SK-N-SH (cell line): ENCODE data around the gene DEXI. TPM values are rescaled to one million over a fixed set of nuclear protein-coding genes. Genes with fewer than 3 reads are reported as not detected.

Experiments
- CTCF ChIA-PET: fragments of 300-600, 350-600 bp; formaldehyde crosslinking; extraction: SDS; loops from one replicate; lab custom pipeline; 2021; lab: Yijun Ruan, JAX
- POLR2A ChIA-PET: fragments of 350-600 bp; sonication (Branson Sonifier 250); formaldehyde crosslinking; extraction: SDS; loops from one replicate; lab custom pipeline; 2020; ENCODE audit warnings: antibody characterized with exemption, inconsistent platforms; lab: Yijun Ruan, JAX
- DNase-seq: peaks from one replicate; pipeline ENCODE4 v3.0.0; 2012
- H2AFZ ChIP-seq: fragments of 200-600 bp; sonication (generic); 2 replicates; pipeline ENCODE4 v1.8.1; 2016; ENCODE audit warnings: antibody characterized with exemption, mild to moderate bottlenecking, low read depth
- H3F3A ChIP-seq: fragments of 200-600 bp; sonication (generic); replicated peaks from 2 replicates; pipeline ENCODE3; 2016; ENCODE audit warnings: antibody characterized with exemption, mild to moderate bottlenecking; ENCODE audit not compliant: insufficient read depth
- H3K27ac ChIP-seq, 2 experiments: fragments of 200-500 bp in 1 of 2; fragments of 200-600 bp in 1 of 2; sonication (Bioruptor generic) in 1 of 2; sonication (generic), shearing (Covaris generic) in 1 of 2; 2 replicates each; pipeline versions ENCODE4 v1.5.1 to v1.6.1; 2014 to 2016; ENCODE audit warnings: low read depth in 2 of 2, inconsistent platforms in 1 of 2, low read length in 1 of 2, mild to moderate bottlenecking in 1 of 2, mixed read lengths in 1 of 2
- H3K27me3 ChIP-seq: fragments of 200-600 bp; sonication (generic), shearing (Covaris generic); 2 replicates; pipeline ENCODE4 v1.6.1; 2016; ENCODE audit warnings: mixed run types; ENCODE audit not compliant: insufficient read depth
- H3K36me3 ChIP-seq, 2 experiments: fragments of 200-500 bp in 1 of 2; fragments of 200-600 bp in 1 of 2; sonication (Bioruptor generic) in 1 of 2; sonication (generic) in 1 of 2; replicated peaks in 1 of 2; 2 replicates each; pipeline versions ENCODE3 to v1.5.1; 2014 to 2016; ENCODE audit warnings: low read length in 1 of 2, mild to moderate bottlenecking in 1 of 2; ENCODE audit not compliant: insufficient read depth in 2 of 2, control insufficient read depth in 1 of 2
- H3K4me1 ChIP-seq, 2 experiments: fragments of 200-500 bp in 1 of 2; fragments of 200-600 bp in 1 of 2; sonication (Bioruptor generic) in 1 of 2; sonication (generic), shearing (Covaris generic) in 1 of 2; 2 replicates each; pipeline versions ENCODE4 v1.5.1 to v1.6.1; 2014 to 2016; ENCODE audit warnings: low read depth in 1 of 2, low read length in 1 of 2, mixed run types in 1 of 2; ENCODE audit not compliant: insufficient read depth in 2 of 2, control insufficient read depth in 1 of 2
- H3K4me2 ChIP-seq: fragments of 200-600 bp; sonication (generic), shearing (Covaris generic); 2 replicates; pipeline ENCODE4 v1.6.1; 2017; ENCODE audit warnings: mixed run types
- H3K4me3 ChIP-seq, 2 experiments: fragments of 200-500 bp in 1 of 2; fragments of 200-600 bp in 1 of 2; sonication (Bioruptor generic) in 1 of 2; sonication (generic), shearing (Covaris generic) in 1 of 2; 2 replicates each; pipeline versions ENCODE4 v1.5.1 to v1.8.1; 2014 to 2016; ENCODE audit warnings: low read depth in 2 of 2, inconsistent platforms in 1 of 2, low read length in 1 of 2, mild to moderate bottlenecking in 1 of 2, mixed read lengths in 1 of 2, moderate library complexity in 1 of 2
- H3K79me2 ChIP-seq: fragments of 200-600 bp; sonication (generic); 2 replicates; pipeline ENCODE4 v1.8.1; 2017; ENCODE audit warnings: mild to moderate bottlenecking; ENCODE audit not compliant: insufficient read depth
- H3K9ac ChIP-seq: fragments of 200-600 bp; sonication (generic); 2 replicates; pipeline ENCODE4 v1.6.1; 2017; ENCODE audit warnings: mixed run types
- H3K9me2 ChIP-seq: fragments of 200-600 bp; sonication (generic); 2 replicates; pipeline ENCODE4 v1.6.1; 2017; ENCODE audit warnings: mixed run types
- H3K9me3 ChIP-seq: fragments of 200-600 bp; sonication (generic); 2 replicates; pipeline ENCODE4 v1.6.1; 2017; ENCODE audit warnings: mixed run types, mild to moderate bottlenecking, moderate library complexity
- H4K20me1 ChIP-seq: fragments of 200-600 bp; sonication (generic); 2 replicates; pipeline ENCODE4 v1.6.1; 2017; ENCODE audit warnings: mild to moderate bottlenecking, mixed run types; ENCODE audit not compliant: insufficient read depth
- CHD2 ChIP-seq: fragments of 150-350 bp; IDR thresholded peaks from 2 replicates; pipeline ENCODE4 v1.6.1; 2018; ENCODE audit warnings: low read length; ENCODE audit not compliant: partially characterized antibody
- CTCF ChIP-seq: fragments of 200-600 bp; sonication (generic); IDR thresholded peaks from 2 replicates; pipeline ENCODE4 v1.6.1; 2017; ENCODE audit warnings: antibody characterized with exemption, mild to moderate bottlenecking, moderate library complexity
- GATA2 ChIP-seq: sonication (generic); formaldehyde crosslinking; IDR thresholded peaks from 2 replicates; pipeline ENCODE4 v1.5.0; 2020; ENCODE audit warnings: mild to moderate bottlenecking, missing genetic modification reagents
- IRF3 ChIP-seq: fragments of 150-350 bp; IDR thresholded peaks from 2 replicates; pipeline ENCODE4 v1.6.1; 2016; ENCODE audit warnings: mild to moderate bottlenecking, low read depth, low read length
- MEF2A ChIP-seq: IDR thresholded peaks from 2 replicates; pipeline ENCODE4 v1.4.0; 2012; ENCODE audit warnings: low read depth, borderline replicate concordance
- NRF1 ChIP-seq: IDR thresholded peaks from 2 replicates; pipeline ENCODE4 v1.6.1; 2012; ENCODE audit warnings: low read depth, mild to moderate bottlenecking, low read length
- PBX3 ChIP-seq: IDR thresholded peaks from 2 replicates; pipeline ENCODE4; 2012
- RCOR1 ChIP-seq: fragments of 150-350 bp; IDR thresholded peaks from 2 replicates; pipeline ENCODE4 v1.6.1; 2017; ENCODE audit warnings: antibody characterized with exemption, low read length
- REST ChIP-seq: IDR thresholded peaks from 2 replicates; pipeline ENCODE4 v1.6.1; 2012; ENCODE audit warnings: mild to moderate bottlenecking, low read depth, low read length, moderate library complexity
- RFX5 ChIP-seq: IDR thresholded peaks from 2 replicates; pipeline ENCODE4 v1.6.1; 2012; ENCODE audit warnings: mild to moderate bottlenecking, improper control_type of control experiment, low read length
- SMC3 ChIP-seq: IDR thresholded peaks from 2 replicates; pipeline ENCODE4 v1.6.1; 2012; ENCODE audit warnings: low read depth, low read length, improper control_type of control experiment
- TCF12 ChIP-seq: IDR thresholded peaks from 2 replicates; pipeline ENCODE4 v1.4.0; 2012
- USF2 ChIP-seq: fragments of 150-350 bp; IDR thresholded peaks from 2 replicates; pipeline ENCODE4 v1.6.1; 2017; ENCODE audit warnings: antibody characterized with exemption, low read length, low read depth, borderline replicate concordance
- WGBS: methylation state at CpG from one replicate; pipeline ENCODE4 v1.1.6; 2017; ENCODE audit warnings: low lambda C conversion rate; 5-methylcytosine and 5-hydroxymethylcytosine counted together
- polyA plus RNA-seq, 3 experiments: library from polyadenylated mRNA; depleted of rRNA; stranded (reverse); fragments of >200 nt; gene quantifications; 2 replicates each; pipeline ENCODE4 v1.2.3, GENCODE V29; 2012

Gene DEXI
- polyA plus RNA-seq, 1 of the 3 experiments (the other 2 are of a cell fraction) = 55.5 TPM

- Histone ChIP-seq H3K9ac (no peak overlapping the region), H3K36me3 (peaks cover 22 to 38% of the 10 kb centered on the region in 2 experiments), H3K79me2 (no peaks in the 10 kb centered on the region), H3F3A (no peaks in the 10 kb centered on the region), H3K4me3 (no peak overlapping the region), H3K4me2 (no peak overlapping the region), H3K9me3 (no peaks in the 10 kb centered on the region), H4K20me1 (no peaks in the 10 kb centered on the region), H2AFZ (no peak overlapping the region), H3K27ac (no peak overlapping the region), H3K4me1 (no peaks in the 10 kb centered on the region), H3K9me2 (no peaks in the 10 kb centered on the region), H3K27me3 (no peaks in the 10 kb centered on the region)
- TF ChIP-seq USF2 (no peak), CTCF (peak; percentile 14; the same call in 1 of the 2 replicates), CHD2 (no peak)
- POLR2A ChIA-PET = no interaction called here
- CTCF ChIA-PET = interaction anchor here (0.7 to 4.5 kb wide), 12 partner anchors 11 to 273 kb away, joined by 3 to 30 read pairs (median 3); partner anchors contain the start of gene SOCS1
- DNase-seq = no peak
- 97% methylated on average over 8 of the region's 8 CpGs for WGBS
Measured at GRCh38 chr16:10983159-10983558, 40.9 kb upstream of the DEXI start.

GRCh38 chr16:10982465-10983150 lies 40.3 kb upstream of the DEXI start:
- Histone ChIP-seq H3K27ac (no peak overlapping the region), H2AFZ (no peak overlapping the region), H3K9ac (no peak overlapping the region), H3K4me2 (no peak overlapping the region), H3K9me3 (no peaks in the 10 kb centered on the region), H3F3A (no peaks in the 10 kb centered on the region), H3K4me1 (no peaks in the 10 kb centered on the region; a peak in 1 of 4 replicates), H3K27me3 (no peaks in the 10 kb centered on the region), H3K4me3 (no peak overlapping the region), H3K9me2 (no peaks in the 10 kb centered on the region), H3K36me3 (peaks cover 22 to 41% of the 10 kb centered on the region in 2 experiments), H4K20me1 (no peaks in the 10 kb centered on the region), H3K79me2 (no peaks in the 10 kb centered on the region)
- POLR2A ChIA-PET = no interaction called here
- CTCF ChIA-PET = interaction anchor here (0.7 to 4.3 kb wide), 8 partner anchors 10 to 273 kb away, joined by 3 to 30 read pairs (median 3); partner anchors contain the start of gene SOCS1
- DNase-seq = no peak
- WGBS = 94% methylated on average over 15 of the region's 15 CpGs
- TF ChIP-seq CHD2 = no peak
- no peak for TF ChIP-seq GATA2 (CRISPR knock-in tag)
- no peak for TF ChIP-seq TCF12
- TF ChIP-seq MEF2A = no peak
- TF ChIP-seq RCOR1 = no peak
- TF ChIP-seq SMC3 = no peak
- TF ChIP-seq USF2 = no peak
- no peak for TF ChIP-seq NRF1
- no peak for TF ChIP-seq REST
- TF ChIP-seq RFX5 = no peak
- no peak for TF ChIP-seq PBX3
- TF ChIP-seq IRF3 = no peak
